Astrocyte (in vitro differentiated cells and primary cell): Measurements from ENCODE around the gene KCNMB2. TPM values are rescaled to one million over a fixed set of nuclear protein-coding genes. Genes with fewer than 3 reads are reported as not detected.

ENCODE experiments used
- DNase-seq: peaks from one replicate; pipeline ENCODE4 v3.0.0-alpha.2; 2010; ENCODE audit warnings: low read depth
- FAIRE-seq: peaks from 2 replicates; lab custom pipeline; 2011; peaks lifted over from hg19 to GRCh38; lab: Jason Lieb, UNC
- H2AFZ ChIP-seq: 2 replicates; pipeline ENCODE4 v1.6.0; 2012; ENCODE audit warnings: low read depth, low read length, inconsistent platforms
- H3K27ac ChIP-seq: 2 replicates; pipeline ENCODE4 v1.5.1; 2011; ENCODE audit warnings: low read depth, low read length, inconsistent platforms
- H3K27me3 ChIP-seq: 2 replicates; pipeline ENCODE4 v1.6.0; 2011; ENCODE audit warnings: low read length, inconsistent platforms; ENCODE audit not compliant: insufficient read depth
- H3K36me3 ChIP-seq: 2 replicates; pipeline ENCODE4 v1.5.1; 2011; ENCODE audit warnings: low read length, inconsistent platforms; ENCODE audit not compliant: insufficient read depth
- H3K4me1 ChIP-seq: 2 replicates; pipeline ENCODE4 v1.5.1; 2011; ENCODE audit warnings: low read length, inconsistent platforms; ENCODE audit not compliant: insufficient read depth
- H3K4me2 ChIP-seq: 2 replicates; pipeline ENCODE4 v1.6.0; 2012; ENCODE audit warnings: low read length, inconsistent platforms
- H3K4me3 ChIP-seq: 2 replicates; pipeline ENCODE4 v1.5.1; 2011; ENCODE audit warnings: low read depth, mild to moderate bottlenecking, low read length, inconsistent platforms; ENCODE audit not compliant: insufficient read depth
- H3K79me2 ChIP-seq: 2 replicates; pipeline ENCODE4 v1.6.0; 2012; ENCODE audit warnings: mild to moderate bottlenecking, low read length, inconsistent platforms; ENCODE audit not compliant: insufficient read depth
- H3K9ac ChIP-seq: 2 replicates; pipeline ENCODE4 v1.6.0; 2012; ENCODE audit warnings: mild to moderate bottlenecking, low read length, inconsistent platforms
- H3K9me3 ChIP-seq: 2 replicates; pipeline ENCODE4 v1.5.1; 2012; ENCODE audit warnings: low read depth, mild to moderate bottlenecking, low read length, inconsistent platforms; ENCODE audit not compliant: insufficient read depth
- H4K20me1 ChIP-seq: 2 replicates; pipeline ENCODE4 v1.6.0; 2012; ENCODE audit warnings: low read length, inconsistent platforms; ENCODE audit not compliant: insufficient read depth
- H3K27ac Mint-ChIP-seq: one replicate; pipeline ENCODE4 v1.8.0; 2021; ENCODE audit warnings: mild to moderate bottlenecking, mixed read lengths; ENCODE audit not compliant: unreplicated experiment
- H3K27me3 Mint-ChIP-seq: one replicate; pipeline ENCODE4 v1.8.0; 2021; ENCODE audit warnings: low read depth, mixed read lengths; ENCODE audit not compliant: unreplicated experiment
- H3K36me3 Mint-ChIP-seq: one replicate; pipeline ENCODE4 v1.8.0; 2021; ENCODE audit warnings: low read depth, mixed read lengths; ENCODE audit not compliant: unreplicated experiment
- H3K4me1 Mint-ChIP-seq: one replicate; pipeline ENCODE4 v1.8.0; 2021; ENCODE audit warnings: low read depth, mixed read lengths; ENCODE audit not compliant: unreplicated experiment
- H3K4me3 Mint-ChIP-seq: one replicate; pipeline ENCODE4 v1.8.0; 2021; ENCODE audit warnings: mild to moderate bottlenecking, moderate library complexity, mixed read lengths; ENCODE audit not compliant: unreplicated experiment
- H3K9me3 Mint-ChIP-seq: one replicate; pipeline ENCODE4 v1.8.0; 2021; ENCODE audit warnings: mild to moderate bottlenecking, mixed read lengths; ENCODE audit not compliant: unreplicated experiment
- CTCF ChIP-seq: IDR thresholded peaks from 2 replicates; pipeline ENCODE4 v1.5.1; 2011; ENCODE audit warnings: low read depth, mild to moderate bottlenecking, inconsistent platforms, low read length, moderate library complexity; ENCODE audit not compliant: insufficient read depth
- EZH2 ChIP-seq: IDR thresholded peaks from 2 replicates; pipeline ENCODE4 v1.6.1; 2012; ENCODE audit warnings: mild to moderate bottlenecking, low read length, inconsistent platforms; ENCODE audit not compliant: insufficient read depth
- total RNA-seq: library from RNA; stranded (reverse); gene quantifications from 2 replicates; pipeline ENCODE4 v1.2.1, GENCODE V29; 2021

Gene KCNMB2
- total RNA-seq, 1 donor from 2014 or later, result not detected

- no peak for FAIRE-seq
- Histone ChIP-seq H4K20me1 (no peaks in the 10 kb centered on the region), H3K4me1 (peaks cover 17% of the 10 kb centered on the region), H3K9ac (no peak overlapping the region), H3K27ac (no peak overlapping the region), H3K36me3 (no peaks in the 10 kb centered on the region), H3K9me3 (no peaks in the 10 kb centered on the region), H3K27me3 (no peaks in the 10 kb centered on the region), H3K79me2 (no peaks in the 10 kb centered on the region), H3K4me2 (no peak overlapping the region), H2AFZ (no peak overlapping the region), H3K4me3 (no peak overlapping the region)
- Mint-ChIP-seq H3K9me3 (no peaks in the 10 kb centered on the region), H3K4me1 (peaks cover 8% of the 10 kb centered on the region), H3K27ac (no peak overlapping the region), H3K27me3 (no peaks in the 10 kb centered on the region), H3K36me3 (no peaks in the 10 kb centered on the region), H3K4me3 (no peak overlapping the region)
- no peak for DNase-seq
- no peak for TF ChIP-seq EZH2
These were observed 170.2 kb downstream of the KCNMB2 start for GRCh38 chr3:178706411-178706810.

DNA sequence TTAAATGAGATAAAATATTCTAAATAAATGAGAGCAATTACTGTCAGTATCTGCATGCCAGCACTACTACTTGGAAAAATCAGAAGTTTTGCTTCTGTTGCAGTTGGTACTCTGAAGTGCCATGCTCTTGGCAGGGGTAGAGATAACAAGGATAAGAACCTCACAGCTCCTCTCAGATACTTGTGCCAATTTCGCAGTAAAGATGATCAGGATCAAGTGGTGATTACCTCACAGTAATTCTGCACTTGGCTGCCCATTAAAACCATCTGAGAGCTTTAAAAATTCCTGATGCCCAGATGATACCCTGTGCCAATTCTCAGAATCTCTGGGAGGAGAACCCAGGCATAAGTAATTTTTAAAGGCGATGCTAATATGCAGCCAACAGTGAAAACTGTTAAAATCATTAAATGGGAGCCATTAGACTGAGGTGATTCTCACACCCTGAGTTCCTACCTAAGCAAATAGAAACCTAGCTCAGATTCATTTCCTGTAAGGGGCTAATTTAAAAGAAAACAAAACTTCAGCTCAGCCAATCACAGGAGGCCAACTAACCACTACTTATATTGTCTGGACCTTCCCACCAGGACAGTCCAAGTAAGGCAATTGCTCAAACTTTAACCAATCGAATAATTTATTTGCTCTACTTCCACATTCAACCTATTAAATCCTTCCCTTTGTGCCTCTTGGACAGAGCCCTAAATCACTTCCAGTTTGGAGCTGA lies 171.2 kb downstream of the KCNMB2 start:
- no peak overlapping the region for H3K27ac Mint-ChIP-seq
- H2AFZ ChIP-seq, result no peak overlapping the region
- peaks cover 8% of the 10 kb centered on the region for H3K4me1 Mint-ChIP-seq
- TF ChIP-seq EZH2 (no peak), CTCF (no peak)
- no peaks in the 10 kb centered on the region for H3K9me3 Mint-ChIP-seq
- no peaks in the 10 kb centered on the region for H4K20me1 ChIP-seq
- H3K4me2 ChIP-seq, result no peak overlapping the region
- no peak overlapping the region for H3K9ac ChIP-seq
- H3K27ac ChIP-seq, result no peak overlapping the region
- H3K36me3 ChIP-seq, result no peaks in the 10 kb centered on the region
- no peak overlapping the region for H3K4me3 ChIP-seq
- peaks cover 17% of the 10 kb centered on the region for H3K4me1 ChIP-seq
- H3K27me3 ChIP-seq, result no peaks in the 10 kb centered on the region
- no peaks in the 10 kb centered on the region for H3K36me3 Mint-ChIP-seq
- no peak overlapping the region for H3K4me3 Mint-ChIP-seq
- H3K27me3 Mint-ChIP-seq, result no peaks in the 10 kb centered on the region
- H3K79me2 ChIP-seq, result no peaks in the 10 kb centered on the region
- DNase-seq (no peak), FAIRE-seq (no peak)
- H3K9me3 ChIP-seq, result no peaks in the 10 kb centered on the region

GRCh38 chr3:178709051-178709450 lies 172.8 kb downstream of the KCNMB2 start:
- H3K4me3 ChIP-seq, result no peak overlapping the region
- Mint-ChIP-seq H3K27me3 (no peaks in the 10 kb centered on the region), H3K4me1 (peaks cover 5% of the 10 kb centered on the region), H3K36me3 (no peaks in the 10 kb centered on the region), H3K27ac (no peak overlapping the region), H3K9me3 (no peaks in the 10 kb centered on the region), H3K4me3 (no peak overlapping the region)
- H3K79me2 ChIP-seq, result no peaks in the 10 kb centered on the region
- H3K27me3 ChIP-seq, result no peaks in the 10 kb centered on the region
- H3K27ac ChIP-seq, result no peak overlapping the region
- no peaks in the 10 kb centered on the region for H4K20me1 ChIP-seq
- FAIRE-seq (no peak), DNase-seq (no peak)
- H3K36me3 ChIP-seq, result no peaks in the 10 kb centered on the region
- no peaks in the 10 kb centered on the region for H3K9me3 ChIP-seq
- H3K9ac ChIP-seq, result no peak overlapping the region
- no peak overlapping the region for H3K4me2 ChIP-seq
- no peak for TF ChIP-seq CTCF
- no peak for TF ChIP-seq EZH2
- H2AFZ ChIP-seq, result no peak overlapping the region
- peaks cover 9% of the 10 kb centered on the region for H3K4me1 ChIP-seq
